DLD1 (cell line): Measurements from ENCODE around the gene BNIP3.

Experiments
- in situ Hi-C: cut with HindIII; loops from 2 replicates; pipeline ENCODE4 v1.10.0; 2017; ENCODE audit warnings: low sequenced_read_pairs

BNIP3 gene

GRCh38 chr10:131981429-131982184 is at the start of gene BNIP3:
Gene BNIP3 (minus strand): TSS chr10:131981923. CDS start chr10:131981806, 117 bp downstream.
- in situ Hi-C loops: no loop called here

DNA sequence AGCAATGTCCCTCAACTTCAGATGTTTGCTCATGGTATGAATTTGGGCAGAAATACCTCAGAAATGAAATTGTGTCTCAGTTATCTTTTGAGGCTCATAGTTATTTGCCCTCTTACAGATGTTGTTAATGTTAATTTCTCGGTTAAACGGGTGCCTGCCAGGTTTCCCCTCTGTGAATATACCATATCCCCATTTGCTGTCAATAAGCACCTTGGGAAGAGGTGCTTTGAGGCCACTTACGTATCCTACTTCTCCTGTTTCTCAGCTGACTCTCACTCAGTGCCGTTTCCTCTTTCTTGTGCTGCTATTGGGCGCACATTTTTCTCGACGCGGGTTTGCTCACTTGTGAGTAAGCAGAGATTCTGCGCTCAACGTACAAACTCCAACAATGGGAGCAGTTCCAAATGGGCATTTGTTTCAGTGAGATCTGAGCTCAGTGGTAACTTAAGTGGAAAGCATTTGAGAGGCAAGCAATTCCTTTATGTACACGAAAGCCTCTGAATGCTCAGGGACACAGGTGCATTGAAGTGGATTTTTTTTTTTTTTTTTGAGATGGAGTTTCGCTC is 49.3 kb upstream of the BNIP3 start:
- in situ Hi-C loops: no loop called here

GRCh38 chr10:132028706-132029105 is 47.0 kb upstream of the BNIP3 start:
- in situ Hi-C loops: no loop called here

DNA sequence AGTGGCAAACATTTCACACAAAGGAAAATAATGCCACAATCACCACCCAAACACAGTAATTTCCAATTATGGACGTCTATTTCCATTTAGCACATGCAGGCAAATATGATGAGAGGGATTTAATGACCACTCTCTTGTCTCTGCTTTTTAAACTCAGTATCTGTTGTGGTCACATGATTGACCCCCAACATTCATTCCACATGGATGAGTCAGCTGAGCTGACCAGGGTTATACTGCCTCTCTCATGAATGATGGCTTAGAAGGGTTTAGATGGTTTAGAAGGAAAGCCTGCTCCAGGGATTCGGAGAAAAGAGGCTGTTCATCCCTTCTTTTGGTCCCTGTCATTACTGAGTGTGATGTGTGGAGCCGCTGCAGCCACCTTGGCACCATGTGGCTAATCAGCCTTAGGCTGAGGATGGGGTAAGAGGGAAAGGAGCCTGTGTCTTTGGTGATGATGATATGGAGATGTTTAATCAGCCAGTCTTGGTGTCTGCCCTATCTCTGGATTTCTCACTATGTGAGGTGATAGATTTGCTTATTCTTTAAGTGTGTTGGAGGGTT is 45.8 kb upstream of the BNIP3 start:
- in situ Hi-C loops: no loop called here

GRCh38 chr10:132023092-132023811 is 41.5 kb upstream of the BNIP3 start:
- in situ Hi-C loops: no loop called here

- in situ Hi-C loops: no loop called here
Observed at GRCh38 chr10:132022241-132022640, 40.5 kb upstream of the BNIP3 start.

DNA sequence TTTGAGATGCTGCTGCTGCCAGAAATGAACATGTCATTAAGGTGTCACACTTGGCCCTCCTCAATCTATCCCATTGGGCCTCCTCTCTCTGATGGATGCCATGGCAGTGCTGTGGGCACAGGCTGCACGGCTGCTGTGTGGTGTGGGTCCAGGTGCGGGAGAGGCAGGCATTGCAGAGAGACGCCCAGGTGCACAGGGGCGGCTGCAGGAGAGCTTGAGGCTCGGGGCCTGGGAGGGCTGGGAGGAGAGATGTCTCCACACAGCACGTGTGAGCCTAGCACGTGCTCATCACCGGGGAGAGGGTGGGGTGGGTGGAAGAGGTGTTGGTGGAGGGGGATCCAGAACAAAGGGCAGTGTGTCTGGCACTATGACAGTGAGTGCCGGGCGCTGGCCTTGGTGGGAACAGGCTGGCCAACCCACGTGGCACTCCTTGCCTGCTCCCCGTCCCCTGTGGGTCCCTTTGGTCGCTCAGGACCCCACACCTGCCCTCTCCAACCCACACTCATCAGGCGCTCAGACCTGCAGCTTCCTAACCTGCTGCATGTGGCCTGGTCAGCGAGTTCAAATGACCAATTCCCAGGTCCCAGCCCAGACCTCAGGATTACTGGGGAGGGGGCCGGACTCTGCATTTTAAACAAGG is 39.9 kb upstream of the BNIP3 start:
- in situ Hi-C loops: no loop called here

GRCh38 chr10:132021046-132021445 is 39.3 kb upstream of the BNIP3 start:
- in situ Hi-C loops: no loop called here

- in situ Hi-C loops: no loop called here
Observed at GRCh38 chr10:132020456-132020855, 38.7 kb upstream of the BNIP3 start.

GRCh38 chr10:132019366-132019765 is 37.6 kb upstream of the BNIP3 start:
- in situ Hi-C loops: no loop called here

DNA sequence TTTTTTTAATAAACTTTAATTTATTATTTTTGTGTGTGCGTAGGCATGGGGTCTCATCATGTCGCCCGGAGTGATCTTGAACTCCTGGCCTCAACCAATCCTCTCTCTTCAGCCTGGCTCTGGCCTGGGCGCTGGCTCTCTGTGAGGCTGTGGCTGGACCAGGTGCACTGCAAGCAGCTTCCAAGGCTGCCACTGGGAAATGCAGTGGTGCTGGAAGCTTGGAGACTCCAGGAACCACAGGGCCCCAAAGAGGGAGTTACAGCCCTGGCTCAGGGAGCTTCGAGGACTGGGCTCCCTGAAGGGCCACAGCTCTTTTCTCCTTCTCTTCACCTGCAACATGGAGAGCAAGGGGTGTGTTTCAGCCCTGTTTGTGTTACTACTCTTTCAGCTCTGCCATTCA is 36.7 kb upstream of the BNIP3 start:
- in situ Hi-C loops: no loop called here

GRCh38 chr10:132016514-132016913 is 34.8 kb upstream of the BNIP3 start:
- in situ Hi-C loops: no loop called here

- in situ Hi-C loops: no loop called here
Observed at GRCh38 chr10:132011445-132011844, 29.7 kb upstream of the BNIP3 start.

GRCh38 chr10:132011024-132011423 is 29.3 kb upstream of the BNIP3 start:
- in situ Hi-C loops: no loop called here

- in situ Hi-C loops: no loop called here
Observed at GRCh38 chr10:132010483-132010882, 28.8 kb upstream of the BNIP3 start.

GRCh38 chr10:132009575-132009974 is 27.9 kb upstream of the BNIP3 start:
- in situ Hi-C loops: no loop called here

- in situ Hi-C loops: no loop called here
Observed at GRCh38 chr10:132007681-132008080, 26.0 kb upstream of the BNIP3 start.

GRCh38 chr10:132006966-132007365 is 25.2 kb upstream of the BNIP3 start:
- in situ Hi-C loops: no loop called here

DNA sequence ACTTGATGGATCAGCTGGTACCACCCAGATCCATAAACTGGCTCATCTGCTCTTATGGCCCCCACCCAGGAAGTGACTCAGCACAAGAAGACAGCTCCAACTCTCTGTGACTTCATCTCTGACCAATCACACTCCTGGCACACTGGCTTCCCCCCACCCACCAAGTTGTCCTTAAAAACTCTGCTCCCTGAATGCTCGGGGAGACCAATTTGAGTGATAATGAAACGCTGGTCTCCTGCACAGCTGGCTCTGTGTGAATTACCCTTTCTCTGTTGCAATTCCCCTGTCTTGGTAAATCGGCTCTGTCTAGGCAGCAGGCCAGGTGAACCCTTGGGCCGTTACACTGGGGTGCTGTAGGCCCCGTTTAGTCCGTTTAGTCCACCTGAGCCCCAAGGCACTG is 23.4 kb upstream of the BNIP3 start:
- in situ Hi-C loops: no loop called here

DNA sequence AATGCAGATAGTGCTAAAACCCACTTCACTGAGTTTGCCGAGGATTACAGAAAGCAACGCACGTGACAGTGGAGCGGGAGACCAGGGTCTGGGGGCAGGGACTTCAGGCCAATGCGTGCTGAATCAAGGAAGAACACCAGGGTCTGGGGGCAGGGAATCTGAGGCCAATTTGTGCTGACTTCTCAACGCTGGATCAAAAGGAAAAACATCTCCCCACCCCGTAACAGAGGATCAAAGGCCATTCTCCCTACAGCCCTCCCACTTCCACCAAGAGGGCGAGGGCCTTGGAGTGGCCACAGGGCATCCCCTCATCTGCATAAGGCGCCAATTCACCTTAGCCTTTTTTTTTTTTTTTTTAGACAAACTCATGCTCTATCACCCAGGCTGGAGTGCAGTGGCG is 22.3 kb upstream of the BNIP3 start:
- in situ Hi-C loops: no loop called here

DNA sequence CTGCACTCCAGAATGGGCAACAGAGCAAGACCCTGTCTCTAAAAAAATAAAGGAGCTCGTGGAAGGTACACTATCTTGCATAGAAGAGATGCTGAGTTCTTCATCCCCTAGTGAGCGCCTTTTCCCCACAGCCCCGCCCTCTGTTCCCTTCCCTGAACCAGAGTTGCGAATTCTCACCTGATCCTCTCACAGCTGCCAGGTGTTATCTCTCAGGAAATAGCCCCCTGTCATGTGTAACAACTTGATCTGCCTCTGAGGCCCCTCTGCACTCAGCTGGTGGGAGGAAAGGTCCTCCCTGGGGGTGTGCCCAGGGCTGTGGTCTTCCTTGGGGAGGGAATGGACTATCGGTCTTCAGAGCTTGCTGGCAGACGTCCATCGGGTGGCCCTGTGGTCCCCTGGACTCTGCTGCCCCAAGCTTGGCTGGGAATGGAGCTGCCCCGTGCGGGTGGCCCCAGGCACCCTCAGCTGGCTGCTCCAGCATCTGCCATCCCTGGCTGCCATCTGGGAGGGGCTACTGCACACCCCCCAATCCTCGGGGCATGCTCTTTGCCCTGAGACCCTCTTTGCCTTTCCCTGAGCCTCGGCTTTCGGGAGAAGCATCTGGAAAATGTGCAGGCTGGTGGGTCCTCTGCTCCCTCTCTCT is 21.7 kb upstream of the BNIP3 start:
- in situ Hi-C loops: no loop called here
